Kidney (tissue), 14 donors: Measurements from ENCODE around the gene PNPLA6. TPM values are rescaled to one million over a fixed set of nuclear protein-coding genes. Genes with fewer than 3 reads are reported as not detected.

ENCODE experiments used
- DNase-seq, 5 donors: peaks; one replicate each; pipeline ENCODE4 v3.0.0-alpha.2; 2013 to 2020
- FAIRE-seq: peaks from 2 replicates; lab custom pipeline; 2012; peaks lifted over from hg19 to GRCh38; lab: Jason Lieb, UNC
- H3K27ac ChIP-seq, 2 donors: one replicate each; pipeline ENCODE4 v1.7.0; 2013; ENCODE audit warnings: low read depth in 2 of 2, low read length in 2 of 2, inconsistent platforms in 1 of 2
- H3K27me3 ChIP-seq: one replicate; pipeline ENCODE4 v1.7.1; 2013; ENCODE audit warnings: low read length, inconsistent platforms; ENCODE audit not compliant: control insufficient read depth, insufficient read depth
- H3K36me3 ChIP-seq, 3 donors: one replicate each; pipeline versions ENCODE4 v1.7.0 to v1.7.1; 2013; ENCODE audit warnings: low read length in 3 of 3, control low read depth in 1 of 3, inconsistent platforms in 1 of 3; ENCODE audit not compliant: insufficient read depth in 3 of 3, control insufficient read depth in 2 of 3
- H3K4me1 ChIP-seq, 3 donors: one replicate each; pipeline versions ENCODE4 v1.7.0 to v1.7.1; 2013; ENCODE audit warnings: low read length in 3 of 3, inconsistent platforms in 1 of 3, low read depth in 1 of 3; ENCODE audit not compliant: control insufficient read depth in 2 of 3, insufficient read depth in 2 of 3
- H3K4me3 ChIP-seq, 3 donors: one replicate each; pipeline versions ENCODE4 v1.7.0 to v1.8.1; 2013; ENCODE audit warnings: low read length in 3 of 3, control low read depth in 1 of 3, inconsistent platforms in 1 of 3
- H3K9ac ChIP-seq, 3 donors: one replicate each; pipeline versions ENCODE4 v1.7.0 to v1.7.1; 2013; ENCODE audit warnings: low read length in 3 of 3, control low read depth in 1 of 3, inconsistent platforms in 1 of 3
- H3K9me3 ChIP-seq, 3 donors: one replicate each; pipeline versions ENCODE4 v1.7.0 to v1.7.1; 2013; ENCODE audit warnings: low read length in 3 of 3, control low read depth in 1 of 3, inconsistent platforms in 1 of 3; ENCODE audit not compliant: control insufficient read depth in 2 of 3, insufficient read depth in 1 of 3
- intact Hi-C: fragments of 100-400 bp; cut with DNase I; formaldehyde crosslinking; loops from one replicate; pipeline ENCODE4 v1.11.1; 2022
- polyA plus RNA-seq: library from polyadenylated mRNA; stranded (reverse); fragments of 350-450 nt; fragmentation: Illumina TruSeq; extraction: RNeasy Lipid Tissue Mini Kit (QIAGEN cat#74804); gene quantifications from one replicate; pipeline ENCODE4 v1.2.3, GENCODE V29; 2014; ENCODE audit warnings: low read depth, low replicate concordance; ENCODE audit not compliant: insufficient read depth
- total RNA-seq: library from RNA; stranded (reverse); fragmentation: NEBNext Ultra II Directional; extraction: Animal tissue kit (Norgen Biotek cat#: 25700); gene quantifications from one replicate; pipeline ENCODE4 v1.2.1, GENCODE V29; 2021
- TF ChIP-seq, protein P1 (sequence below): IDR thresholded peaks from 3 replicates; pipeline ENCODE4 v1.5.1; 2012; ENCODE audit warnings: mild to moderate bottlenecking, moderate library complexity, borderline replicate concordance; ENCODE audit not compliant: insufficient read depth; ENCODE audit errors: extremely low read depth
- donor health status: control.
- donor health status: control.
- donor health status: control.
- donor health status: control.
- donor health status: control.
- donor health status: DM: yes; HTN: yes; CAD: no.
- donor health status: Normal renal cell carcinoma (clear cell type).

The PNPLA6 gene
- total and polyA plus RNA-seq, 2 donors from 2014 or later, result 80.9 to 101 TPM

DNA sequence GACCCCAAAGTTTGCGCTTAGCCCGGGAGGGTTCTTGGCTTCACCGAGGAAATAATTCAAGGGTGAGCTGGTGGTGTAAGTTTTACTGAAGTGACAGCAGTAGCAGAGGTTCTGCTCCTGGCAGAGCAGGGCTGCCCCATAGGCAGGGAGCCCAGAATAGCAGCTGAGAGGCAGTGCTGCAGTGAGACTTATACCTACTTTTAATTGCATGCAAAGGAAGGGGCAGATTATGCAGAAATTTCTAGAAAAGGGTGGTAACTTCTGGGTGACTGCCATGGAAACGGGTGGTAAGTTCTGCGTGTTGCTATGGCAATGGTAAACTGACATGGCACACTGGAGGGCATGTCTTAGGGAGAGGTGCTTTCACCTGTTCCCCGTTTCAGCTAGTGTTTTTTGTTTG, 42.6 kb downstream of the PNPLA6 start:
- intact Hi-C loops, result no loop called here
- Histone ChIP-seq H3K4me3 (no peak overlapping the region), H3K27me3 (no peaks in the 10 kb centered on the region), H3K27ac (no peak overlapping the region), H3K9ac (no peak overlapping the region), H3K4me1 (no peaks in the 10 kb centered on the region), H3K36me3 (no peaks in the 10 kb centered on the region), H3K9me3 (no peaks in the 10 kb centered on the region)
- no peak for DNase-seq
- no peak for FAIRE-seq
- TF ChIP-seq, protein P1, sequence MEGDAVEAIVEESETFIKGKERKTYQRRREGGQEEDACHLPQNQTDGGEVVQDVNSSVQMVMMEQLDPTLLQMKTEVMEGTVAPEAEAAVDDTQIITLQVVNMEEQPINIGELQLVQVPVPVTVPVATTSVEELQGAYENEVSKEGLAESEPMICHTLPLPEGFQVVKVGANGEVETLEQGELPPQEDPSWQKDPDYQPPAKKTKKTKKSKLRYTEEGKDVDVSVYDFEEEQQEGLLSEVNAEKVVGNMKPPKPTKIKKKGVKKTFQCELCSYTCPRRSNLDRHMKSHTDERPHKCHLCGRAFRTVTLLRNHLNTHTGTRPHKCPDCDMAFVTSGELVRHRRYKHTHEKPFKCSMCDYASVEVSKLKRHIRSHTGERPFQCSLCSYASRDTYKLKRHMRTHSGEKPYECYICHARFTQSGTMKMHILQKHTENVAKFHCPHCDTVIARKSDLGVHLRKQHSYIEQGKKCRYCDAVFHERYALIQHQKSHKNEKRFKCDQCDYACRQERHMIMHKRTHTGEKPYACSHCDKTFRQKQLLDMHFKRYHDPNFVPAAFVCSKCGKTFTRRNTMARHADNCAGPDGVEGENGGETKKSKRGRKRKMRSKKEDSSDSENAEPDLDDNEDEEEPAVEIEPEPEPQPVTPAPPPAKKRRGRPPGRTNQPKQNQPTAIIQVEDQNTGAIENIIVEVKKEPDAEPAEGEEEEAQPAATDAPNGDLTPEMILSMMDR, result no peak

DNA sequence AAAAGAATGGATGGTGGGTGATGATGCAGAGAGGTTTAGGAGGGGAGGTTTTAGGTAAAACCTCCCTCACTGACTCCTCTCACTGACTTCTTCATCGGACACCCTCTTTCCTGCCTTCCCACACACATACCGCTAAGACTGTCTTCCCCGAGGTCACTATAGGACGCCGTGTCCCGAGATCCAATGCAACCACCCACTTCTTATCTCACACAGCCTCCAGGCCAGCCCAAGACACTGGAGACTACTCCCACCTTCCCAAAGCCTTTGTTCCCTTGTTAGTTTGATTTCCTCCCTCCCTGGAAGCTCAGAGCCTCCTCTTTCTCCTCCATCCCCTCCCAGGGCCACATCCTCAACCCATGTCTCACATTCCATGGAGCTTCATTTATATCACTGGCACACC, 43.7 kb downstream of the PNPLA6 start:
- no peaks in the 10 kb centered on the region for H3K9me3 ChIP-seq
- no peaks in the 10 kb centered on the region for H3K4me1 ChIP-seq
- no peak overlapping the region for H3K27ac ChIP-seq
- TF ChIP-seq, protein P1, result no peak
- H3K27me3 ChIP-seq, result no peaks in the 10 kb centered on the region
- no peak overlapping the region for H3K9ac ChIP-seq
- FAIRE-seq (no peak), DNase-seq (no peak)
- H3K36me3 ChIP-seq, result no peaks in the 10 kb centered on the region
- intact Hi-C loops, result no loop called here
- no peak overlapping the region for H3K4me3 ChIP-seq

DNA sequence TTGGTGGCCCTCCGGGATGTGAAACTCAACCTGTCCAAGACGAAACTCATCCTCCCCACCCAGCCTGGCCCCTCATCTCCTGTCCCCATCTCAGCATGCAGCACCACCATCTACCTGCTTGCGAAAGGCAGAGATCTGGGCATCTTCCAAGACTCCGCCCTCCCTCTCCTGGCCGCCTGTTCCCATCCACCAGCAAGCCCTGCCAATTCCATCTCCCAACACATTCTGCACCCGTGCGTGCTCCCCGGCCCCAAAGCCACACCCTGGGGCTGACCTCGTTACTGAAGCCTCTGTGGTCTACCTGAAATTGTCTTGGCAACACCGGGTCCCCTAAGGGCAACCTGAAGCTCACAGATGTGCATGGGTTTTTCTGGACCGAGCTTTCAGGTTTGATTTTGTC, 46.9 kb downstream of the PNPLA6 start:
- no peak for FAIRE-seq
- TF ChIP-seq, protein P1, result no peak

DNA sequence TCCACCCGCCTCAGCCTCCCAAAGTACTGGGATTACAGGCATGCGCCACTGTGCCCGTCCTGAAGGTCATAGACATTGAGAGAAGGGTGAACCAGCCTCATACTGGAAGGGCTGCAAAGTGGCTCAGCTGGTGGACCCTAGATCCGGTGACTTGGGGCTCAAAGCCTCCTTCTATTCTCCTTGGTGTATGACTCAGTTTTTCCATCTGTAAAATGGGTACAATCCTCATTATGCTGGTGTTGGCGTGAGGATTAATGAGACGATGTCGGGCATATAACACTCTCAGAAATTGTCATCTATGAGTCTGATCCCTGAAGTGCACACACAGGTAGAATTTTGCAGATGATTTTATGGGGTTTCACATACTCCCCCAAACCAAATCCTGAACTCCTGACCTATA, 54.3 kb downstream of the PNPLA6 start:
- Histone ChIP-seq H3K27me3 (no peaks in the 10 kb centered on the region), H3K36me3 (no peaks in the 10 kb centered on the region), H3K4me1 (no peaks in the 10 kb centered on the region), H3K27ac (no peak overlapping the region), H3K9me3 (no peaks in the 10 kb centered on the region), H3K9ac (no peak overlapping the region), H3K4me3 (no peak overlapping the region)
- DNase-seq, result no peak
- FAIRE-seq, result no peak
- intact Hi-C loops, result no loop called here
- TF ChIP-seq, protein P1, result no peak

More for the DNA sequence above, 46.9 kb downstream of the PNPLA6 start:
- Histone ChIP-seq H3K9me3 (no peaks in the 10 kb centered on the region), H3K4me3 (no peak overlapping the region), H3K9ac (no peak overlapping the region), H3K27ac (no peak overlapping the region), H3K36me3 (no peaks in the 10 kb centered on the region), H3K4me1 (no peaks in the 10 kb centered on the region), H3K27me3 (no peaks in the 10 kb centered on the region)
- intact Hi-C loops, result no loop called here
- DNase-seq, result no peak
